GM19193 (cell line): ENCODE data around the gene SORCS1.

Experiments used
- POLR2A ChIP-seq: IDR thresholded peaks from 4 replicates; pipeline ENCODE4 v1.6.1; 2011; ENCODE audit not compliant: insufficient read depth, insufficient read length; ENCODE audit errors: extremely low read depth

Gene SORCS1

DNA sequence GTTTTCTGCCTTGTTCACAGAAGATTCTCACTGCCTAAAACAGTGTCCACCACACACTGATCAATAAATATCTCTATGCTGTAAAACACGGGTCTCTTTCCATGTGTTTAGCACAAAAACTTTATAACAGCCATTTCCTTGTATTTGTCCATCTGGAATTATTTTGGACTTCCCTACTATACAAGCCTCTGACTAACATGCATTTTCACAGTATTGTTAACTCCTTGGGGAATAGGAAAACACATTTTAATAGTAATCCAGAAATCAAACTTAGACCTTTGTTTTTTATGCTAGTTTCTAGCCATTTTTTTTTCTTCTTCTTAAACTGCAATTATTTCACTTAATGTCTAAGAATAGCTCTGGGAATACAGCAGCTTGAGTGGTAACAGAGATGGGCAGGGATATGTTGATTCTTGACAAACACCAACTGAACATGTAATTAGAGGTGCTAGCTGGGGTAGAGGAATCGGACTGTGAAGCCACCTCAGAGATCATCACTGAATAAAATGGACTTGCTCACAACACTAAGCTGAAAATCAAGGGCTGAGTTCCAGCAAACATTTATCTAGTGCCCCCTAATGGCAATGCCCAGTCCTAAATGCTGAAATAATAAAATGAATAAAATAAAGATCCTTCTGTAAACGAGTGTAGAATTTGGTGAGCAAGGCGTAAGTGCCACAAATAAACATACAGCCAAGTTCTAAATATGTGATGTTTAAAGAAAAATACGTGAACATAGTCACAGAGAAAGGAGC is 593.1 kb downstream of the SORCS1 start:
- no peak for TF ChIP-seq POLR2A

DNA sequence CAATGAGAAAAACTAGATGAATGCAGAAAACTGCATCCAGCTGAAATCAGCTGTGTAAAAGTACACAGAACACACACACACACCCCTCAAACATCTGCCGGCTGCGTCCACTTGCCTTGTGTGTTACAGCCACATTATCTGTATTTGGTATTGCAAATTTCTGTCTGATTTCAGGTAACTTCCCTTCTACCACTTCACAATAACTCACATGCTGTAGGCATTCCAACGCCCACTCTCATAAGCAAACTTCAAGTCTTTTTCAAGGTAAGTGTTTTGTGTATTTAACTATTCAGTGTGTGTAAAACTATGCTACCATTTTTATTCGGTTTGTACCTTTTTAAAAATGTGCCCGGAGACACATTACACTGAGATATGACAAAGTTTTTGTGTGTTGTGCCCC is 594.2 kb downstream of the SORCS1 start:
- no peak for TF ChIP-seq POLR2A

DNA sequence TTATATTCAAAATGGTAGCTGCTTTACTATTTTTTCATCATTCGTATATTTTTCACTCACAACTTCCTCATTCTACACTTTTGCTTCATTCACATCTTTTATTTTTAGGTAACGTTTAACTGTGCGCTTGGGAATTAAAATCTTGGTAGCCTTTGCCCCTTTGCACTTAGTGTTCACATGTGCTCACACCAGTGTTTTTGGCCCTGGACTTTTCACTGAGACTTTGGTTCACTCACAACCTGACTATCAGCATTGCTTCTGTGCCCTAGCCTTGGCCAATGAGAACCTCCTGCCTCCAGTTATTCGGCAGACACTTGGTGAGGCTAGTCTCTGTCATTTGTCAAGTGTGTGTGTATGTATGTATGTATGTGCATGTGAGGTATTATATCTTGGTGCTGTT is 596.9 kb downstream of the SORCS1 start:
- no peak for TF ChIP-seq POLR2A

DNA sequence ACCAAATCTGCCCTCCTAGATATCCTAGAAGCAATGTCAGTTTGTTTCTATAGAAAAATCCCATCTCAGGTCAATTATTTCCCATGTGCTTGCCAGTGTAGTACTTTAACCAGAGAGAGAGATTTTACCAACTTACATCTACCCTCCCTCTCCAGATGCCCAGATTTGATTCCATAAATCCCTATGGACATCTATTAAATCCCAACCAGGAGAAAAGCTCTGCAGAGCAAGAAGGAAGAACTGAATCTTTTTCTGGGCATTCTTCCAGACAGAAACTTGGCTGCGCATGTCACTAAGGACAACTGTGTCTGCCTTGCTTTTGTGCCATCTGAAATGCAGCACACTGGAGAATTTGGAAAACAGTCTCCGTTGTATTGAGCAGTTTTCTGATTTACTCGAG is 597.6 kb downstream of the SORCS1 start:
- no peak for TF ChIP-seq POLR2A

DNA sequence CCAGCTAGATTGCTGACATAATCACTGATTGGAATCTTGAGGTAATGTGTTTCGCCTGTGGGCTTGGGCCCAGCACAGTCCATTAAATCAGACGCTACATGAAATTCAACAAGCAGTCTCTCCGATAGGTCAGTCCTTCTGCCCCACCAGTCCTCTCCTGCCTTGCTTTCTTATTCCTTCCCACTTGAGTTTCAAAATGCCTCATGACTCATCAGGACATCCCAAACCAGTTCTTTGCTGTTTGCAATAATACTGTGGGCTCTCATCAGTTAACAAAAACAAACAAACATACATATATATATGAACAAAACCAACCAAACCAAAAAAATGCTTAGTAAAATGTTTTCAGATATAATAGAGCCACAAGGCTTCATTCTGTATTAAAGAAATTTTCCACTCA is 599.0 kb downstream of the SORCS1 start:
- TF ChIP-seq POLR2A: no peak

DNA sequence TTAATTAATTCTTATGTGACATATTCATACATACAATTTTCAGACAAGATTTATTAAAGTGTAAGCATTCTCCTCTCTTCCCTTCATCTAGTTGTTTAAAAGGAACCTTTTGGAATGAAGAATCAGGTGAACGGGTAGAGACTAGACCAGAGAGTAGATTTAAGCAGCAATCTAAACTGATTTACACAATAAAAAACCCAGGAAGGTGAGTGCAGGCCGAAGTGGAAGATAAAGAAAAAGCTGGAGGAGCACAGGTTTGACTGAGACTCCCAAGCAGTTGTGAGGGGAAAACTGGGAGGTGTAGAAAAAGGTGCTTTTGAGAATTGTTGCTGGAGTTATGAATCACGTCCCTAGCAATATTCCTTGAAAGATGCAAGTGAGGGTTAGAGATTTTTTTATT is 601.1 kb downstream of the SORCS1 start:
- no peak for TF ChIP-seq POLR2A

DNA sequence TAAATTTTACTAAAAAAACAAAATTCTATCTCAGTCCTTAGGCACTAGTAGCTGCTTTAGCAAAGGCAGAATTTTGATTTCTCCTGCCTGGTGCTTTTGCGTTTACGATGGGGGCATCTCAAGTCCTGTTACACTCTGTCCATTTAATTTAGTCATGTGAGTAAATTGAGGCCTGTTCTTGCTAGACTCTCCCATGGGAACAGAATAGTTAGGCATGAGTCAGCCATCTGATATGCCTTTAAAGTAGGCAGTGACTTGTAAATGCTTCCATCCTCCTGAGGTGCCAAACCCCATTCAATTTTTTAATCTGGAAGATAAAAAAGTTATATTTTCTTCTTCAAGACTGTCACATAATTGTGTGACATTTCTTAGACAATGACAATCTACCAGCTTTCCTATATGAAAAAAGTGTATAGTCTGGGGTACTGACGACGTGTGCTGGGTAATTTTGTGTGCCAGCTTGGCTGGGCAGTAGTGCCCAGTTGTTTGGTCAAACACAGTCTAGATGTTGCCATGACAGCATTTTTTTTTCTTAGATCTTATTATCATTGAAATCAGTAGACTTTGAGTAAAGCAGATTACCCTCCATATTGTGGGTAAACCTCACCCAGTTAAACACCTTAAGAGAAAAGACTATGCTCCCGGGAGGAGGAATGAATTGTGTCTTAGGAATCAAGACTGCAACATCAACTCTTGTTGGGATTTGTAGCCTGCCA is 603.4 kb downstream of the SORCS1 start:
- TF ChIP-seq POLR2A: no peak

DNA sequence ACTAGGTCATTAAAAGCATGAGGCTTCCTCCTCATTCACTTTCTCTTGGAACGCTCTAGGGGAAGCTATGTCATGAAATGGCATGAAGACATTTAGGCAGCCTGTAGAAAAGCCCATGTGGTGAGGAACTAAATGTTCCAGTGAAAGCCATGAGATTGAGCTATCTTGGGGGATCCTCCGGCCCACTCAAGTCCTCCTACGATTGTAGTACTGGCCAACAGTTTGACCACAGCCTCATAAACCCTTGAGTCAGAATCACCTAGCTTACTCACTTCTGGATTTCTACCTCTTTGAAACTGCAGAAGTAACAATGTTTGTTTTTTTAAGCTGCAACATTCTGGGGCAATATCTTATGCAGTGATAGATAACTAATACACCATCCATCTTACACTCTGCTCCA is 605.1 kb downstream of the SORCS1 start:
- no peak for TF ChIP-seq POLR2A

DNA sequence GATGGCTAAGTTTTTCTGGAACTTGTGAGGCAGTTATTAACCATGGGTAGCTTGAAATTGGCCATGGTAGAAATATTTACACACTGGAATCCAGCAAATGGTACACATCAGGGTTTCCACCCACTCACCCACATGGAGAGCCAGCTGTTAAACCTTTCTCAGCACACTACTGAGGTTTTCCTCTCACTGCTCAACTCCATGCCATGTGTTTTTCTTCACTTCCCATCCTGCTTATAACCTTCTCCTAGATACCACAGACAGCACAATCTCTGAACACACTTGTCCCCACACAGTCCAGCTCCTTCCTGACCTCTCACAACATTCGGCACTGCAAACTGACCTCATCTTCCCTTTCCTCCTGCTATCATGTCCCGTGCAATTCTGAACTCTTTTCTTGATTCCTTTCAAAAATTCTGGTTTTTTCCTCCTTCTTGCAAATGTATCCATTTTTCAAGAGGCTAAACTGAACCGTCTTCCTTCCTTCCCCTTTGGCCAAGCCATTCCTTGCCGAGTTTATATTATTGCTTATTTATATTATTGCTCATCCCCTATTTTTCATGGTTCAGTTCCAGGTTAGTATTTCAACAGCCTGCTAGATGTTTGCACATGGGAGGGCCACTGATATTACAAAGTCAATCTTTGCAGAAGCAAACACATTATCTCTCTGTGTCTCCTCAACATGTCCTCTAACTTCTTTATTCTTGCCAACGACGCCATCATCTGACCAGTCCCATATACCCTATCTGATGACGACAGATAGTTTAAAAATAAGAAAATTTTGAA is 606.4 kb downstream of the SORCS1 start:
- no peak for TF ChIP-seq POLR2A

DNA sequence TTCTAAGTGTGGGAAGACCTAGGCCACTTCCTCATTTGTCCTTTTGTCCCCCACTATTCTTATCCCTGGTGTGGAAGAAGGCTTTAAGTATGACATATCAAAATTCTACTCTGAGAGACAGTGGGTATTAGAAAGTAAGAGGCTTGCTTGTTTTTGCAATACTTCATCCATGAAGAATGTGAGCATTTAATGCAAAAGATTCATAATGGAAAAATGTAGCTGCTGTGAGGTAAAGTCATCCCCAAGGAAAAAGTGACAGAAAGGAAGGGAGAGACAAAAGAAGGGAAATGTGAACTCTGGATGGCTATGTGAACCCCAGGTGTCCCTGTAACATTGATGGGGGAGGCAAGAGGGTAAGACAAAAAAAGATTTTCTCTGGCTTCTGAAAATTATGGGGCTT is 607.5 kb downstream of the SORCS1 start:
- TF ChIP-seq POLR2A: no peak

DNA sequence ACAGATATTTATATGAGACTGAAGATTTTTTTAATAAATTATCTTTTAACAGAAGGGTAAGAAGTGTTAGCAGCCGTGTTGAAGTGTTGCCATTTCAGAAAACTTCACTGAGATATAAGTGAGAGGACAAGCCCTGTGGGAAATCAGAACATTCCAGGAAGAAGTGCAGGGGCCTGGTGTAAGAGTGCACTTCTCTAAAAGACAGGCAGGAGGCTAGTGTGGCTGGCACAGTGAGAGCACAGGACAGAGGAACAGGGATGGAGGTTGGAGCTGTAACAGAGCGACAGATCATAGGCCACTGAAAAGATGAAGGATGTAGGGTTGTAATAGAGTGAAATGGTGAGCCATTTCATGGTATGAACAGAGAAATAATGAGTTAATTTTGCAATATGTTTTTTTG is 608.9 kb downstream of the SORCS1 start:
- no peak for TF ChIP-seq POLR2A

DNA sequence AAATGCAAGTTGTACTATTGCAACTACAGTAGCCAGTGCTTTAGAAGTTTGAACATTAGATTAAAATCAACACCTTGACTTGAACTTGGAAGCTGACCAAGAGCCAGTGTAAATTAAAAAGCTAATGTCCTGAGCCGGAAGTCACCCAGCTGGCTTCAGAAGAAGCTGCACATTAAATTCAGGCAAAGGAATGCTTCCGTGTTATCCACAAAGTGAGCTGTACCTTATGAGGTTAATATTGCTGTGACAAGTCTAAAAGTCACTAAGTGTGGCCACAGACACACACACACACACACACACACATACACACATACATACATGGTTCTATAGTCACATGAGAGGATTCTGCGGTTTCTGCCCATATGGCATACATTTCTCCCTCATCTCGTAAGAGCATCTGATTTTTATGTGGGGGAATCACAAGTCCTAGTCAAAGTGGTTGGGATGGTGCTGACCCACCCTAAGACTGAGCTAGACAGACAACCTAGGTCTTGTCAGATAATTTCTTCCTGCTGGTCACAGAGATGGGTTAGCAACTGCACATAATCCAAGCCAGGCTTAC is 612.9 kb downstream of the SORCS1 start:
- no peak for TF ChIP-seq POLR2A

DNA sequence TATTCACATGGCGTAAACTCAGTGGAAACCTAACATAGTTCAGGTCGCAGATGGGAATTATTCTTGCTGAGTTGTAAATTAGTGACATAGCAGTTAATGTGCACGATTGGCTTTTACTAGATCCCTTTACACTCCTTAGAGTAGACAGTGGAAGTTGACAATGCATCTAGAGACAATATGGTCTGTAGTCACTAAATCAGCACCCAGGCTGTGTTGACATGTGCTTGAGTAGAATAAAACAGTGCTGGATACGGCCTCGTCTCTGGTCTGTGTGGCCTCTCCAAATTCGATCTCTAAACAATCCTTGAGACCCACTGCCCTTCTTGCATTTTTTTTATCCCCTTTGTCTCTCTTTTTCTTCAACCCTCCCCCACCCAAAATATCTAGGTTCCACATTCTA is 615.7 kb downstream of the SORCS1 start:
- TF ChIP-seq POLR2A: no peak

DNA sequence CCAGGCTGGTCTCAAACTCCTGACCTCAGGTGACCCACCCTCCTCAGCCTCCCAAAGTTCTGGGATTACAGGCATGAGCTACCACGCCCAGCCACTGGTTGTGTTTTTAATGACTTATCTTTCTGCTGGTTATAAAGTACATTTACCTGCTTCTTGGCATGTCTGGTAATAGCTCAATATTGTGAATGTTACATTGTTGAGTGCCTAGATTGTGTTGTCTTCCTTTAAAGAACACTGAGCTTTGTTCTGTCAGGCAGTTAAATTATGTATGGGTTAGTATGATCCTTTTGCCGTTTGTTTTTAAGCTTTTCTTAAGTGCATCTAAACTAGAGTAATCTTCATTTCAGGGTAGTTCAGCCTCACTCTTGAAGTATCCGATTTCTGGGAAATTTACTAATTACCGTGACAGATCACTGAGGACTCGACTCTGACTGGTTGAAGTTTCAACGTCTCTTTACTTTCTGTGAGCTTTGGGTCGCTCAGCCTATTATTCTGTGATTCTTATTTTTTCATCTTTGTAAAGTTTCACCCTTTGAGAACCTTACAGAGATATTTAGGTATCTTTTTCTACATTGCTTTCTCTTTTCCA is 617.4 kb downstream of the SORCS1 start:
- TF ChIP-seq POLR2A: no peak

DNA sequence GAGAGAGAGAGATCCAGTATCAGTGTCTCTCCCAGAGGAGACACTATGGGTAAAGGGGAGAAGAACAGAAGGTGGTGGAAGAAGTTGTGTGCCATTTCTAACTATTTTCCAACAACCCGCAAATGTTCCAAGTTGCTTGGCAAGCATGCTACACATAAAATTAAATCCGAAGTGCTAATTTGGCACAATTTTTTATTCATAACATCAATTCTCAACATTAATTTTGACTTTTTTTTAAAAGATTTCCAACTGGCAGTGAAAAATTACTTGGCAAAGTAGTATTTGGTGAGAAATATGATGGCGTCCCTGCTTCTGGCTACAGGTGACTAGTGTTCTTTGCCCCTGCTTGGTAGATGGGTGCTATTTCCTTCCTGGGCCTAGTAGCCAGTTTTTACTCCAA is 622.0 kb downstream of the SORCS1 start:
- no peak for TF ChIP-seq POLR2A

DNA sequence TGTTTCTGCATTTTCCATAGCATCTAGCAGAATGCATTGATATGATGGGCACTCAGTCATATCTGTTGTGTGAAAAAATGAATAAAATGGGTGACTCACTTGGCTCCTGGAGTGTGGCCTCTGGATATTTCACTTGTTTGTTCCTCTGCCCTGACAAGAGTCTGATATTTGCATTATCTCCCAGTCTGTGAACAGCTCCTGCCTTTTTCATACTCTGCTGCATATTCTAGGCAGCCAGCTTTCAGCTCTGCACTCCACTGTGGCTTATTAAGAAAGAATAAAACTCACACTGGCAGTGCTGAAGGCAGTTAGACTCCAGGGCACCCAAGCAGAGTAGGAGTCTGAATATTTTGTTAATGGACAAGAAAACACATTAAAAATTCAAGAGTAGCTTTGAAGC is 623.9 kb downstream of the SORCS1 start:
- TF ChIP-seq POLR2A: no peak

DNA sequence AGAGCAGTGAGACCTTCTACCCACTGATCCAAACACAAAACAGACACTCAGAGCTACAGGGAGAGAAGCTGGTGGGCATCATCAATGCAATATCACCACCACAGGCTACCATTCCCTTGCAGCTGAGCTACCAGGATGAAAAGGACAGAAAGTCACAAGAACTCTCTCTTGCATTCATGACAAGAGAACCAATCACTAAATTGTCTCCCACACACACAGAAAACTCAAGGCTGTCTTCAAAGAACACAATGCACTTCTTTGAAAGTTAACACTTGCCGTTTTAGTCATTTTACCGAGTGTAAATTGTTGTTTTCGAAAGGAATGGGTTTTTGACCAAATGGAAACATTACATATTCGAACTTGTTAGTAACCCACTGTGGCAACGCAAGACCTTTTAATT is 626.6 kb downstream of the SORCS1 start:
- TF ChIP-seq POLR2A: no peak
